Ishikawa (cell line): ENCODE measurements around the gene CSNK2B.

ENCODE experiments used
- CEBPB ChIP-seq: IDR thresholded peaks from 2 replicates; pipeline ENCODE4 v1.6.1; 2012
- EP300 ChIP-seq: IDR thresholded peaks from 2 replicates; pipeline ENCODE4 v1.6.1; 2012; ENCODE audit warnings: borderline replicate concordance
- RAD21 ChIP-seq: IDR thresholded peaks from 2 replicates; pipeline ENCODE4 v1.6.1; 2012; ENCODE audit warnings: low read depth
- TAF1 ChIP-seq: IDR thresholded peaks from 2 replicates; pipeline ENCODE4 v1.6.1; 2012; ENCODE audit warnings: low read depth, mild to moderate bottlenecking
- TCF12 ChIP-seq: IDR thresholded peaks from 2 replicates; pipeline ENCODE4 v1.6.1; 2012; ENCODE audit warnings: low read depth
- TEAD4 ChIP-seq: IDR thresholded peaks from 2 replicates; pipeline ENCODE4 v1.6.1; 2012
- TF ChIP-seq, protein P1 (sequence below): IDR thresholded peaks from 2 replicates; pipeline ENCODE4 v1.6.1; 2012; ENCODE audit warnings: low read depth, mild to moderate bottlenecking

DNA sequence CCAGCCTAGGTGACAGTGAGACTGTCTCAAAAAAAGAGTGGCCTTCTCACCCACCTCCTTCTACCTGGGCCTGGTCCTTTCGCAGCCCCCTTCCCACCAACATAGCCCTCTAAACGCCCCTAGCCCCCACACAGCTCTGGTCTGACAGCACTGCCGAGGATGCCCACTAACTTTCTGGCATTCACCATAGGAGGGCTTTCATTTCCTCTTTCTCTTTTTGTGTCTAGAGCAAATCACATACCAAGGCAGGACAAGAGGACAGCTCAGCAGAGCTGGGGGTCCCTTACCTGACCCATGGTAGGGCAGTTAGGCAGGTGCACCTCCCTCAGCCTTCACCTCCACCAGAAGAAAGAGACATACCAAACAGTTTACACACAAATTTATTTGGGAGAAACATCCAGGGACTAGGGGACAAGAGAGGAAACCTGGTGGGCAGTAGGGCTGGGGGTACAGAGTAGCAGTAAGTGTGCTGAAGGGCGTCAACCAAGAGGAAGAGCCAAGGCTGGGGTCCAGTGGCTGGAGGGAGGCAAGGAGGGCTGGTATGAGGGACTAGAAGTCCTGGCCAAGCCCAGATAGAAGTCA is 10.5 kb downstream of the CSNK2B start:
- no peak for TF ChIP-seq TCF12
- no peak for TF ChIP-seq TAF1
- TF ChIP-seq, protein P1, sequence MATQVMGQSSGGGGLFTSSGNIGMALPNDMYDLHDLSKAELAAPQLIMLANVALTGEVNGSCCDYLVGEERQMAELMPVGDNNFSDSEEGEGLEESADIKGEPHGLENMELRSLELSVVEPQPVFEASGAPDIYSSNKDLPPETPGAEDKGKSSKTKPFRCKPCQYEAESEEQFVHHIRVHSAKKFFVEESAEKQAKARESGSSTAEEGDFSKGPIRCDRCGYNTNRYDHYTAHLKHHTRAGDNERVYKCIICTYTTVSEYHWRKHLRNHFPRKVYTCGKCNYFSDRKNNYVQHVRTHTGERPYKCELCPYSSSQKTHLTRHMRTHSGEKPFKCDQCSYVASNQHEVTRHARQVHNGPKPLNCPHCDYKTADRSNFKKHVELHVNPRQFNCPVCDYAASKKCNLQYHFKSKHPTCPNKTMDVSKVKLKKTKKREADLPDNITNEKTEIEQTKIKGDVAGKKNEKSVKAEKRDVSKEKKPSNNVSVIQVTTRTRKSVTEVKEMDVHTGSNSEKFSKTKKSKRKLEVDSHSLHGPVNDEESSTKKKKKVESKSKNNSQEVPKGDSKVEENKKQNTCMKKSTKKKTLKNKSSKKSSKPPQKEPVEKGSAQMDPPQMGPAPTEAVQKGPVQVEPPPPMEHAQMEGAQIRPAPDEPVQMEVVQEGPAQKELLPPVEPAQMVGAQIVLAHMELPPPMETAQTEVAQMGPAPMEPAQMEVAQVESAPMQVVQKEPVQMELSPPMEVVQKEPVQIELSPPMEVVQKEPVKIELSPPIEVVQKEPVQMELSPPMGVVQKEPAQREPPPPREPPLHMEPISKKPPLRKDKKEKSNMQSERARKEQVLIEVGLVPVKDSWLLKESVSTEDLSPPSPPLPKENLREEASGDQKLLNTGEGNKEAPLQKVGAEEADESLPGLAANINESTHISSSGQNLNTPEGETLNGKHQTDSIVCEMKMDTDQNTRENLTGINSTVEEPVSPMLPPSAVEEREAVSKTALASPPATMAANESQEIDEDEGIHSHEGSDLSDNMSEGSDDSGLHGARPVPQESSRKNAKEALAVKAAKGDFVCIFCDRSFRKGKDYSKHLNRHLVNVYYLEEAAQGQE: no peak
- no peak for TF ChIP-seq CEBPB
- TF ChIP-seq EP300: no peak
- no peak for TF ChIP-seq TEAD4
- no peak for TF ChIP-seq RAD21
